ENCODE measurements around the gene NEDD4.
"Not testable (repeated sequence)": the region's sequence is repeated elsewhere in the genome, so short reads cannot be mapped to it uniquely, and the experiment has no call there.

Gene NEDD4

DNA sequence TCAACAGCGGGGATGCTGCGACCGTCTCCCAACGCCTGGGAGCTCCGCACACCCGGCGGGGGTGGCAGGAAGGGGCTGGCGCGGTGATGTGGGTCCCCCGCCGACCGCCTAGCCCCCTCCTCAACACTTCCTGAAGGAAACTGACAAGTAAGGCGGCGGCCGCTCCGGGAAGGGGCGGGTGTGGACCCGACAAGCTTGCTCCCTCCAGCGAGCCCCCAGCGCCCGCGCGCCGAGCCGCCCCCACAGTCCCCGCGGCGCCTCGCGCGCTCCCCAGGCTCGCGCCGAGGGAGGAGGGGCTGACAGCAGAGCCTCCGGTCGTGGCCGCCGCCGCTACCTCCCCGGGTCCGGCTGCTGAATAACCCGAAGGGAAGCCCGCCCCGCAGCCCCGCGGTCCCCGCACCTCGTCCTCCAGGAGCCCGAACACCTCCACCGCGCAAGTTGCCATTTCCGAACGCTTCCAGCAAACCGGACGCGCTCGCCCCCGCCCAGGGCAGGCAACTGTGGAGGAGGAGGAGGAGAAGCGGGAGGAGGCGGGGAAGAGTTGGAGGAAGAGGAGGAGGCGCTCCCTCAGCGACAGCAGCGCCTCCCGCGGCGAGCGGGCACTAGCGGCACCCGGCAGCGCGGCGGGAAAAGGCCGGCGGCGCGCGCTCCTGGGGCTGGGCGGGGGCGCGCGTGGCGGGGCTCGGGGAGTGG, at the start of gene NEDD4:
TSS of gene NEDD4 (minus strand) at position 502 of the 693 bp plus-strand sequence. CDS start at position 445, 57 bp downstream.
- DNase-seq, result peak; percentile 94

- no peak for DNase-seq
Measured at GRCh38 chr15:56042498-56042897, 49.1 kb upstream of the NEDD4 start.

GRCh38 chr15:56042031-56042430, 48.6 kb upstream of the NEDD4 start:
- no peak for DNase-seq

DNA sequence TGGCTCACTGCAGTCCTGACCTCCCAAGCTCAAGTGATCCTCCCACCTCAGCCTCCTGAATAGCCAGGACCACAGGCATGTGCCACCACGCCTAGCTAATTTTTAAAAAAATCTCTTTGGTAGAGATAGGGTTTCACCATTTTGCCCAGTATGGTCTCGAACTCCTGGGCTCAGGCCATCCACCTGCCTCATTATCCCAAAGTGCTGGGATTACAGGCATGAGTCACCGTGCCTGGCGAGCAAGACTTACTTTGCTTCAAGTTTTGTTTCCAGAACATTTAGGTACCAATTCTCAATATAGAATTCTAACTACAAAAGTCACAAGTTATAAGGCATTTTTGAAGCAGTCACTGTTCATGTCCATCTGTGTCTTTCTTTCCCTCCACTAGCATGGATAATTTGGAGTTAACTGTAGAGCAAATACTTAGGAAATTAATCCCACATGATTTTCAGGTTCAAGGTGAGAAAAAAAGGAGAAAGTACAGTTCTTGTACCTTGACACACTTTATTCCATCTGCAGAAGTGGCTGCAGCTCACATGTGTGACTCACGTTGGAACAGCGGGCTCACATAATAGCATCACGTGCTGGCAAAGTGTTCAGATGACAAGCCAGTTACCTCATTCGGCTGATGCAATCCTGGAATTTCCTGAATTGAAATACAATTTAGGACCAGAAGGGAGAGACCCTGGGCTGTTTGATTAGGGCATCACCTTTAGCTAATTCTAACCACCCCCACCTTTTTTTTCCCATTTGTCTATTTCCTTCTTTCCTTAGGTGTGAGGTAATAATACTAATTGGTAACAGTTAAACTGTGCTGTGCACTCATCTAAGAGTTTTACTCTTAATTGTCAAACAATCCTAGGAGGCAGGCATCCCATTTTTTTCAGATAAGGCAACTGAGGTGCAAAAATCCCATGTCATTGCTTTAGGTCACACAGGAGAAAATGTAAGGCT, 46.9 kb upstream of the NEDD4 start:
- DNase-seq, result peak; percentile 67

- DNase-seq, result no peak
Measured at GRCh38 chr15:56038707-56039106, 45.3 kb upstream of the NEDD4 start.

GRCh38 chr15:56038015-56038414, 44.6 kb upstream of the NEDD4 start:
- DNase-seq, result no peak

GRCh38 chr15:56036546-56037067, 43.2 kb upstream of the NEDD4 start:
- no peak for DNase-seq

- no peak for DNase-seq
Measured at GRCh38 chr15:56035166-56035565, 41.8 kb upstream of the NEDD4 start.

- DNase-seq, result no peak
Measured at GRCh38 chr15:56034514-56034913, 41.1 kb upstream of the NEDD4 start.

DNA sequence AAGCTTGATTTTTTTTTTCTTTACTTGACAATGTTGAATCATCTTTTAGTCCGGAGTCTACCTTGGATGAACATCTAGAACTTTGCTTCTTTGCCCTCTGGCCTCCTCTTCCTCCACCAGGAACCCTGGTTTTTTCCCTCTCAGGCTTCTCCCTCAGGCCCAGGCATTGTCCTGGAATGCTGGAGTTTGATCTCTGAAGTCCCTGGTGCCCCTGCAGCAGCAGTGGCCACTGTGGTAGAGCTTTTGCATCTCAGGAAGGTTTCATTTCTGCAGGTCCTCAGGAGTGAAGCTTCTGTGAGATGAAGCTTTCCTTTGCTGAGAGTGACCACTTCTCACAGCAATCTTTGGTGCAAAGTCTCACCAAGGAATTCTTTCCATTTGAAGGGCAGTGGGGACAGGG, 39.0 kb upstream of the NEDD4 start:
- DNase-seq, result no peak

- DNase-seq, result no peak
Measured at GRCh38 chr15:56031836-56032235, 38.4 kb upstream of the NEDD4 start.

DNA sequence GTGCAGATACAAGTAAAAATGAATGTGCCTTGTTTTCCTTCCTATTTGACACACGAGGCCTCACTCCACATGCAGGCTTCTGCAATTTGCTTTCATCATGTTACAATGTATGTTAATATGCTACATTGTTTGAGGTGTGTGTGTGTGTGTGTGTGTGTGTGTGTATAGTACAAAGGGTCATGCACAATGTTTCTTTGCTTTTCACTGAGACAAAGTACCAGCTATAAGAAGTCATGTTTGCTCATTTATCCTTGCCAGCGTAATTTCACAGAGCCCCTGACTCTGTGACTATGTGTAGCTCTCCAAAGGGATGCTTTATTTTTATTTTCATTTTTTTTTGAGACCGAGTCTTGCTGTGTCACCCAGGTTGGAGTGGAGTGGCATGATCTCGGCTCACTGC, 38.0 kb upstream of the NEDD4 start:
- DNase-seq, result no peak

DNA sequence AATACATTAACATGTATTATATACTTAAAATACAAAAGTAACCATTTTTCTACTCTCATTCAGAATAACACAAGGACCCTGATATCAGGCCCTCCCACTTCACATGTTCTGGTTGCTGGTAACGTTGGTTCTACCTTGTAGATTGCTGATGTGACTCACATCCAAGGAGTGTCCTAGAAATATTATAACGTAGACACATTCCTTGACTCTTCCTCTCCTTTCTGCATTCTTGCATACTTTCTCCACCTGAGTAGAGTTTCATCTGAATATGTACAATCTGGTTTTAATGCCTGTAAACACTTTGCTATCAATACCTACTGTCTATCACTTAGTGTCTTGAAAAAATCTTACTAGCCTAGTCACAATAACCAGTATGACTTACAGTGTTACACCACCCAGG, 35.0 kb upstream of the NEDD4 start:
- DNase-seq, result no peak

DNA sequence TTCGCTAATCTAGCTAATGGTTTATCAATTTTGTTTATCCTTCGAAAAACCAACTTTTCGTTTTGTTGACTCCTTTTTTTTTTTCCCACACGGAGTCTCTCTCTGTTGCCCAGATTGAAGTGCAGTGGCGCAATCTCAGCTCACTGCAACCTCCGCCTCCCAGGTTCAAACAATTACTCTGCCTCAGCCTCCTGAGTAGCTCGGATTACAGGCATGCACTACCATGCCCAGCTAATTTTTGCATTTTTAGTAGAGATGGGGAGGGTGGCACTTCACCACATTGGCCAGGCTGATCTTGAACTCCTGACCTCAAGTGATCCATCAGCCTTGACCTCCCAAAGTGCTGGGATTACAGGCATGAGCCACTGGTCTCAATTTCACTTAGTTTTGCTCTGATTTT, 29.7 kb upstream of the NEDD4 start:
- not testable (repeated sequence) for DNase-seq

GRCh38 chr15:56019819-56020486, 26.5 kb upstream of the NEDD4 start:
- no peak for DNase-seq

DNA sequence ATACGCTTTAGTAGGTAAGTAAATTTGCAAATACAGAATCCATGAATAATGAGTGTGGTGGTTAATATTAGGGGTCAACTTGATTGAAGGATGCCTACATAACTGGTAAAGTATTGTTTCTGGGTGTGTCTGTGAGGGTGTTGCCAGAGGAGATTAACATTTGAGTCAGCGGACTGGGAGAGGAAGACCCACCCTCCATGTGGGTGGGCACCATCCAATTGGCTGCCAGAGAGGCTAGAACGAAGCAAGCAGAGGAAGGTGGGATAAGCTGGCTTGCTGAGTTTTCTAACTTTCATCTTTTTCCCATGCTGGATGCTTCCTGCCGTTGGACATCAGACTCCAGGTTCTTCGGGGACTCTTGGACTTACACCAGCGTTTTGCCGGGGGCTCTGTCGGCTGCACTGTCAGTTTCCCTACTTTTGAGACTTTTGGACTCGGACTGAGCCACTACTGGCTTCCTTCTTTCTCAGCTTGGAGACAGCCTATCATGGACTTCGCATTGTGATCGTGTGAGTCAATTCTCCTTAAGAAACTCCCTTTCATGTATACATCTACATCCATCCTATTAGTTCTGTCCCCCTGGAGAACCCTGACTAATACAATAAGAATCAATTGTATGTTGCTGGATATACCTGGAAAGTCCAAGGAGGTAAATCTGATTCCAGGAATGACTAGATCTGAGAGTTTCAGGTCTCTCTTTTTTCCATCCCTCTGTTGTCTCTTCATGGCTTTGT, 25.8 kb upstream of the NEDD4 start:
- DNase-seq, result no peak

- no peak for DNase-seq
Measured at GRCh38 chr15:56017920-56018319, 24.5 kb upstream of the NEDD4 start.

DNA sequence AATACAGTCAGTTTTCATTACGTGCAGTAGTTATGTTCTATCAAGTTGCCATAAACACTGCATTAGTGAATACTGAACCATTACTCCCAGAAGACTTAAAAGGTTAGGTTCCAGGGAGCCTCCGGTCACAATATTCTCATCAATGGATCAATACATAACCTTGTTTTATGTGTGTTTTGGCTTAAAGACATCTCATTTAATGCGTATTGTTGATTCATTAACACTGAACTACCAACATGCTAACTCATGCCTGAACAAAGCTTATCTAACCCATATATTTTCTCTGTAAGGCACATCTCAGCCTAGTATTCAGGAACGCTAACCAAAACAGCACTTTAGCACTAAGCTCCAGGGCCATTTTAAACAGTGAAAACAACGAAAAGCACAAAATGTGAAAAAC, 24.1 kb upstream of the NEDD4 start:
- no peak for DNase-seq

- DNase-seq, result no peak
Measured at GRCh38 chr15:56016281-56016680, 22.9 kb upstream of the NEDD4 start.

GRCh38 chr15:56014677-56015076, 21.3 kb upstream of the NEDD4 start:
- no peak for DNase-seq

- not testable (repeated sequence) for DNase-seq
Measured at GRCh38 chr15:56007053-56007452, 13.6 kb upstream of the NEDD4 start.

DNA sequence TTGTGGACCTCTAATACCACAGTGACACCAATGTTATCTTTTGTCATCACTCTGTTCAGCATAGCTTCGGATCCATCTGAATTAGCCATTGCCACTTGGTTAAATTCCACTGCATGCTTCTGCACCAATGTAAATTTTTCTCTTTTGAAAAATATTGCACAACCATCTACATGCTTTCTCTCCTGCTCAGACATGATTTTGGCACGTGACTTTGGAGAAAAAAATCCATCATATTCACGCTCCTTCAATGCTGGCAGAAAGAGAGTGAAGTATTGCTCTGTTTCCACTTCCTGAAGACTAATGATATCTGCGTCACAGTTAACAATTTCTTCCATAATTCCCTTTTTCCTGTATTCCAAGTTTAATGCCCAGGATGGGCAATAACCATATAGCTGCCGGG, 13.0 kb upstream of the NEDD4 start:
- DNase-seq, result not testable (repeated sequence)

GRCh38 chr15:56004281-56004680, 10.9 kb upstream of the NEDD4 start:
- DNase-seq, result not testable (repeated sequence)
